Fibroblast of villous mesenchyme (primary cell): Measurements from ENCODE around the gene MSH3. TPM values are rescaled to one million over a fixed set of nuclear protein-coding genes. Genes with fewer than 3 reads are reported as not detected.

Experiments used
- DNase-seq: peaks from one replicate; pipeline ENCODE4 v3.0.0-alpha.2; 2010; ENCODE audit warnings: low read depth
- H3K4me3 ChIP-seq: 2 replicates; pipeline ENCODE4 v1.5.1; 2011; ENCODE audit warnings: low read depth, mild to moderate bottlenecking, low read length
- CTCF ChIP-seq: IDR thresholded peaks from 2 replicates; pipeline ENCODE4 v1.5.1; 2012; ENCODE audit warnings: low read depth, mild to moderate bottlenecking, low read length; ENCODE audit not compliant: insufficient read depth
- total RNA-seq: library from RNA; depleted of rRNA; stranded (reverse); fragments of >200 nt; gene quantifications from 2 replicates; pipeline ENCODE4 v1.2.3, GENCODE V29; 2012

MSH3 gene
- total RNA-seq = 17.1 and 22.5 TPM in 2 replicates

GRCh38 chr5:80654391-80655230 lies at the start of gene MSH3, which contains the start of gene DHFR:
MSH3 (plus strand) TSS chr5:80654652; CDS start chr5:80654728, 76 bp downstream.
DHFR (minus strand) TSS chr5:80654983; CDS start chr5:80654489, 494 bp downstream.
- DNase-seq = peak; percentile 86
- TF ChIP-seq CTCF = no peak
- peak within 1 kb of the TSS; percentile 84 for H3K4me3 ChIP-seq

- no peak overlapping the region for H3K4me3 ChIP-seq
- no peak for DNase-seq
- no peak for TF ChIP-seq CTCF
These were observed 47.1 kb upstream of the MSH3 start for GRCh38 chr5:80607343-80607742.

- H3K4me3 ChIP-seq = no peak overlapping the region
- DNase-seq = no peak
- no peak for TF ChIP-seq CTCF
These were observed 46.6 kb upstream of the MSH3 start for GRCh38 chr5:80607832-80608231.

GRCh38 chr5:80608731-80609130 lies 45.7 kb upstream of the MSH3 start:
- no peak for DNase-seq
- H3K4me3 ChIP-seq = no peak overlapping the region
- TF ChIP-seq CTCF = no peak

GRCh38 chr5:80609692-80610091 lies 44.8 kb upstream of the MSH3 start:
- TF ChIP-seq CTCF = no peak
- DNase-seq = no peak
- no peak overlapping the region for H3K4me3 ChIP-seq

GRCh38 chr5:80615266-80615914 lies 39.1 kb upstream of the MSH3 start:
- no peak for DNase-seq
- TF ChIP-seq CTCF = no peak
- no peak overlapping the region for H3K4me3 ChIP-seq
